Right lobe of liver (tissue), 6 donors: ENCODE data around the gene TBX1. TPM values are rescaled to one million over a fixed set of nuclear protein-coding genes. Genes with fewer than 3 reads are reported as not detected.

ENCODE experiments used
- ATAC-seq, 4 donors: fragments of 200-7000 bp; cut with Tn5 transposase; one replicate each; pipeline ENCODE4 v1.9.1; 2020; ENCODE audit warnings: mild to moderate bottlenecking in 4 of 4, moderate library complexity in 4 of 4
- DNase-seq, 3 donors: peaks; one replicate each; pipeline ENCODE4 v3.0.0-alpha.2; 2020
- H3K27ac ChIP-seq, 3 donors: fragments of 200-600 bp; one replicate each; pipeline ENCODE4 v1.8.0; 2022
- H3K27me3 ChIP-seq, 2 donors: fragments of 200-600 bp; one replicate each; pipeline ENCODE4 v1.8.0; 2022
- H3K36me3 ChIP-seq, 4 donors: fragments of 200-600 bp; sonication (generic) in 1 of 4; one replicate each; pipeline versions ENCODE4 v1.5.1 to v1.8.0; 2017 to 2022; ENCODE audit warnings: control low read depth in 1 of 4
- H3K4me1 ChIP-seq, 4 donors: fragments of 200-600 bp; sonication (generic) in 1 of 4; one replicate each; pipeline versions ENCODE4 v1.5.1 to v1.8.0; 2017 to 2022; ENCODE audit warnings: control low read depth in 1 of 4
- H3K4me3 ChIP-seq, 3 donors: fragments of 200-600 bp; one replicate each; pipeline ENCODE4 v1.8.0; 2022
- H3K9me3 ChIP-seq, 4 donors: fragments of 200-600 bp; sonication (generic) in 1 of 4; one replicate each; pipeline versions ENCODE4 v1.5.1 to v1.8.0; 2017 to 2022; ENCODE audit warnings: control low read depth in 1 of 4
- POLR2A ChIP-seq: fragments of 450-650 bp; IDR thresholded peaks from one replicate; pipeline ENCODE4 v1.6.1; 2017; ENCODE audit warnings: antibody characterized with exemption, mild to moderate bottlenecking
- WGBS: methylation state at CpG from one replicate; pipeline ENCODE4 v1.1.6; 2018; ENCODE audit warnings: low coverage, low lambda C conversion rate; ENCODE audit not compliant: insufficient coverage; ENCODE audit errors: missing lambda C conversion rate; 5-methylcytosine and 5-hydroxymethylcytosine counted together
- intact Hi-C, 2 donors: fragments of 100-400 bp; cut with DNase I; formaldehyde crosslinking; loops; one replicate each; pipeline versions ENCODE4 v1.11.2 to v1.14.1; 2022
- long read RNA-seq: library from polyadenylated mRNA; unstranded; transcript quantifications from one replicate; pipeline ENCODE4 v2.0.0, GENCODE V29; 2019
- total RNA-seq, 6 experiments: library from RNA; depleted of rRNA in 2 of 6; stranded (reverse); fragments of >200 nt in 2 of 6; fragmentation: NEBNext Ultra II Directional in 3 of 6; extraction: Animal tissue kit (Norgen Biotek cat#: 25700) in 3 of 6; gene quantifications; one replicate each; pipeline versions ENCODE4 v1.1.0 to v1.2.4, GENCODE V29; 2016 to 2023
- TF ChIP-seq, protein P1 (sequence below), 4 donors: fragments of 200-600 bp in 3 of 4; fragments of 450-650 bp in 1 of 4; IDR thresholded peaks; one replicate each; pipeline versions ENCODE4 v1.5.1 to v1.8.0; 2016 to 2022; ENCODE audit warnings: antibody characterized with exemption in 4 of 4, mild to moderate bottlenecking in 2 of 4
- donor health status: DM: no; HTN: yes; CAD: no.
- donor health status: DM: no; HTN: no; CAD: no.
- donor health status: DM: no; HTN: no; CAD: no.
- donor health status: DM: no; HTN: yes; CAD: no.
- donor health status: DM: no; HTN: yes; CAD: no.

TBX1 gene
- under 1 TPM in 4 of 6 experiments, not detected in 2; 0.24 to 0.37 (median 0.30) TPM for total RNA-seq
- long read RNA-seq = 0 reads

DNA sequence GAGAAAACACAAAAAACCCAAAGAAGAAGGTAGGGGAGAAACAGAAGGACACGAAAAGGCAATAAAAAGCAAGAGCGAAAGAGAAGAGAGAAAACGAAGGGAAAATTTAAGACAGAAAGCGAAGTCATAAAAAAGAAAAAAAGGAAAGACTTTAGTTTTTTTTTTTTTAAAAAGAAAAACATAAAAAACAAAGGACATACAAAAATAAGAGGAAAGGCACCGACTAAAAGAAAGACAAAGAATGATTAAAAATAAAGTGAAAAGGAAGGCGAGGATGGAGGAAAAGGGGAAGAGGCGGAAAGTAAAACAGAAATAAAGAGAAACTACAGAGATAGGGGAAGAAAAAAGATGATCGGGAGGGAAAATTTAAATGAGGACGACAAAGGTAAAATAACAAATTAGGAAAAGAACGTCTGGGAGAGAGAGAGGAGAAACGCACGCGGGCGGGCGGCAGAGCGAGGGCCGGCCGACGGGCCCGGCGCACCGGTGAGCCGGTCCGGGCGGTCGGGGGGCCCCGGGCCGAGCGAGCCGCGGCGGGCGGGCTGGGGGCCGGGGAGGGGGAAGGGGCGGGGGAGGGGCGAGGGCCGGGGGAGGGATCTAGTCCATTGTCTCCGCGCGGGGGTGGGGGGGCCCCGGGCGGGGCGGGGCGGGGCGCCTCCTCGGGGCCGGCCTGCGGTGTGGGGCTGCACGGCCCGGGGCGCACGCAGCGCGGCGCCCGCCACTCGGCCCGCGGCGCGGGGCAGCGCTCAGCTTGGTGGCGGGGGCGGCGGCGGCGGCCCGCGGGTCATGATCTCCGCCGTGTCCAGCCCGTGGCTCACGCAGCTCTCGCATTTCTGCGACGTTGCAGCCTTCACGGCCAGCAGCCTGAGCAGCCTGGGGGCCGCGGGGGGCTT, at the start of gene TBX1:
Gene TBX1, plus strand, starts transcription at position 721 of the 893 bp plus-strand sequence. Its CDS starts 66 bp downstream, at position 787.
- intact Hi-C loops = no loop called here
- DNase-seq (no peak), ATAC-seq (no peak)
- Histone ChIP-seq H3K4me1 (peaks cover 0 to 4% (median 0%) of the 10 kb centered on the region in 4 donors), H3K4me3 (no peak within 1 kb of the TSS), H3K36me3 (no peaks in the 10 kb centered on the region), H3K27ac (no peak within 1 kb of the TSS), H3K9me3 (no peaks in the 10 kb centered on the region), H3K27me3 (peaks cover 0 to 12% of the 10 kb centered on the region in 2 donors)
- 5% methylated on average over 35 of the region's 79 CpGs for WGBS
- TF ChIP-seq POLR2A = no peak
- TF ChIP-seq, protein P1, sequence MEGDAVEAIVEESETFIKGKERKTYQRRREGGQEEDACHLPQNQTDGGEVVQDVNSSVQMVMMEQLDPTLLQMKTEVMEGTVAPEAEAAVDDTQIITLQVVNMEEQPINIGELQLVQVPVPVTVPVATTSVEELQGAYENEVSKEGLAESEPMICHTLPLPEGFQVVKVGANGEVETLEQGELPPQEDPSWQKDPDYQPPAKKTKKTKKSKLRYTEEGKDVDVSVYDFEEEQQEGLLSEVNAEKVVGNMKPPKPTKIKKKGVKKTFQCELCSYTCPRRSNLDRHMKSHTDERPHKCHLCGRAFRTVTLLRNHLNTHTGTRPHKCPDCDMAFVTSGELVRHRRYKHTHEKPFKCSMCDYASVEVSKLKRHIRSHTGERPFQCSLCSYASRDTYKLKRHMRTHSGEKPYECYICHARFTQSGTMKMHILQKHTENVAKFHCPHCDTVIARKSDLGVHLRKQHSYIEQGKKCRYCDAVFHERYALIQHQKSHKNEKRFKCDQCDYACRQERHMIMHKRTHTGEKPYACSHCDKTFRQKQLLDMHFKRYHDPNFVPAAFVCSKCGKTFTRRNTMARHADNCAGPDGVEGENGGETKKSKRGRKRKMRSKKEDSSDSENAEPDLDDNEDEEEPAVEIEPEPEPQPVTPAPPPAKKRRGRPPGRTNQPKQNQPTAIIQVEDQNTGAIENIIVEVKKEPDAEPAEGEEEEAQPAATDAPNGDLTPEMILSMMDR (IDR thresholded peaks at IDR 0.05) = no peak

DNA sequence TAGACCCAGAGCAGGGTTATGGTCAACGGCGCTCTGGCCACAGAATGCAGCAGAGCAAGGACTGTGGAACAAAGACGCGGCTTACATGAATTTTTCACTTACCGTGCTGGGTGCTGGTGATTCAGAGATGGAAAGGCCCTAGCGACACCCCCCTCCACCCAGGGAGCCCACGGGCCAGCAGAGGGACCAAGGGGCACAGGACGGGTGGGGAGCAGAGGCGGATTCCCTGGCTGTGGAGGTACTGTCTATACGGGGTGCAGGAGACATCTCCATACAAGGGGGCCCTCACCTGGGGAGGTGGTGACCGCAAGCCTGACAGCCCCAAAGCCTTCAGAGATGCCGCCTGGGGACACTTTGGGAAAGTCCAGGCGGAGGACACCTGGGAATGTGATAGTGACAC, 47.3 kb upstream of the TBX1 start:
- Histone ChIP-seq H3K4me1 (peaks cover 0 to 5% (median 0%) of the 10 kb centered on the region in 4 donors), H3K4me3 (no peak overlapping the region), H3K27ac (no peak overlapping the region), H3K9me3 (no peaks in the 10 kb centered on the region), H3K27me3 (no peaks in the 10 kb centered on the region), H3K36me3 (no peaks in the 10 kb centered on the region)
- intact Hi-C loops = no loop called here
- DNase-seq (no peak), ATAC-seq (no peak)
- TF ChIP-seq, protein P1 (IDR thresholded peaks at IDR 0.05) = no peak
- TF ChIP-seq POLR2A = no peak
- 87% methylated on average over 3 of the region's 13 CpGs for WGBS

DNA sequence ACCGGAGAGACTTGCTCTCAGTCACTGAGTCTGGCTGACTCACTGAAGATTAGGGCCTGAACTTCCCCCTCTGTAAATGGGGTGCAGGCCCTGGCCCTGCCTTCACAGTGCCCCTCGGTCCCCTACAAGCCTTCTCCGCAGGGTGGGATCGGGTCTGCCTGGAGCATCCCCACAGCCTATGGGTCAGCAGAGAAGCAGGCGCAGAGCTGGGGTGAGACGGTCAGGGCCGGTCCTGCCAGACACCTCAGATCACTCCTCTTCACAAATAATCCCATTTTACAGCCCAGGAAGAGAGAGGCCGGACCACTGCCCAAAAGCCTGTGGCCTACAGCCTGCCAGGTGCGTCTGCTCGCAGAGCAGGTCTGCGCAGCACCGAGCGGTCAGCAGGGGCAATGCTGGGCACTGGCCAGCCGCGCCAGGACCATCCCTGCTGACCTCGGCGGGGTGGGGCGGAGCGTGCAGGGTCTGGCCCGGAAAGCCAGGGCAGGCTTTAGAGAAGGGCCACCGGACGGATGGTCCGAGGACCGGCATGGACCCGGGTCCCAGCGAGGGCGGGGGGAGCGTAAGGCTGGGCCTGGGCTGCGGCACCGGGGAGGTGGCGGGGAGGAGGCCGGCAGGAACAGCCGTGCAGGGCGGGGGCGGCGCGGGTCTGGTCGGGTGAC, 46.8 kb upstream of the TBX1 start:
- ATAC-seq (peak in 2 of 4 donors; percentile 19 to 27), DNase-seq (no peak)
- no peaks in the 10 kb centered on the region for H3K9me3 ChIP-seq
- whole genome bisulfite sequencing = 6% methylated on average over 11 of the region's 38 CpGs
- no peak overlapping the region for H3K27ac ChIP-seq
- H3K4me3 ChIP-seq = peak overlapping the region in 1 of 3 donors; percentile 50
- intact Hi-C loops = no loop called here
- TF ChIP-seq POLR2A = no peak
- TF ChIP-seq, protein P1 (IDR thresholded peaks at IDR 0.05) = no peak
- peaks cover 0 to 10% (median 0%) of the 10 kb centered on the region in 4 donors for H3K4me1 ChIP-seq
- H3K36me3 ChIP-seq = no peaks in the 10 kb centered on the region
- no peaks in the 10 kb centered on the region for H3K27me3 ChIP-seq

DNA sequence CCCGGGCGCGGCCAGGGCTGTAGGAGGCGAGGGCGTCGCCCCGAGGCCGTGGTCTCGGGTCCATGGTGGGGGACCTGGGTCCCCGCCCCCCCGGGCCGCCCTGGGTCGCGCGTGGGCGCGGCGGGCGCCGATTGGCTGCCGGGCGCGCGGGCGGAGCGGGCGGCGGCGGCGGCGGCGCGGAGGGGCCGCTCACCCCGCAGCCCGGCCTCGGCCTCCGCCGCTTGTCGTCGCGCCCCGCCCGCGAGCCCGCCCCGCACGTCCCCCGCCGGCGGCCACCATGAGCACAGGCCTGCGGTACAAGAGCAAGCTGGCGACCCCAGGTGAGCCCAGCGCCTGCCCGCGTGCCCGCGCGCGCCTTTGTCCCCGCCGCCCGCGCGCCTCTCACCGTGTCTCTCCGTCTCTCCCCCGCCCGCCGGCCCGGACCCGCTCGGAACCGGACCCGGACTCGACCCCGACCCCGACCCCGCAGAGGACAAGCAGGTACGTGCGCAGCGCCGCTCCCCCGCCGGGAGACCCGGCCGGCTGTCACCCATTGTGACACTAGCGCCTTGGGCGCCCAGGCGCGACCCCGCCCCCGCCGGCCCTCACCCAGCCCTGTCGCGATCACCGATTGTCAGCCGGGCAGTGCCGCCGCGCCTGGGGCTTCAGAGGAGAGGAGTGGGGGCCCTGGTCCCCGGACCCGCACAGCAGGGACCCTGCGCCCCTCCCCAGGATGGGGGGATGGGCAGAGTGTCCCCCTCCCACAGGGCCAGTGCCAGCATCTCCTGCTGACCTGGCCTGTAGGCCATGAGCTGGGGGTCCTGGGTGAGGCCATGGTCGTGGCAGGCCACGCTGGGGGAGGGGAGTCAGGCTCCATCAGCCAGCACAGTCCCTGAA, 46.0 kb upstream of the TBX1 start, which contains the start of gene SEPTIN5:
Gene SEPTIN5, plus strand, starts transcription at position 192 of the 876 bp plus-strand sequence. Its CDS starts 86 bp downstream, at position 278.
- no peaks in the 10 kb centered on the region for H3K9me3 ChIP-seq
- ATAC-seq (no peak), DNase-seq (no peak)
- peaks cover 0 to 12% (median 0%) of the 10 kb centered on the region in 4 donors for H3K4me1 ChIP-seq
- TF ChIP-seq, protein P1 (IDR thresholded peaks at IDR 0.05) = no peak
- TF ChIP-seq POLR2A = no peak
- no peak within 1 kb of the TSS for H3K27ac ChIP-seq
- no peaks in the 10 kb centered on the region for H3K36me3 ChIP-seq
- H3K4me3 ChIP-seq = peak within 1 kb of the TSS; percentile 31 to 50 (median 40)
- no peaks in the 10 kb centered on the region for H3K27me3 ChIP-seq
- no CpG with 5 or more reads among the region's 106 CpGs for WGBS
- intact Hi-C loops = no loop called here
